WERI-Rb-1 (cell line): Measurements from ENCODE around the gene FABP3.

Experiments
- DNase-seq: peaks from one replicate; pipeline ENCODE4 v3.0.0-alpha.2; 2020
- H3K27ac ChIP-seq: fragments of 250-450 bp; sonication (Bioruptor Pico); 2 replicates; pipeline ENCODE4 v1.5.1; 2020; ENCODE audit warnings: mild to moderate bottlenecking, moderate library complexity
- H3K27me3 ChIP-seq: fragments of 250-450 bp; sonication (Bioruptor Pico); 2 replicates; pipeline ENCODE4 v1.5.1; 2021; ENCODE audit warnings: mild to moderate bottlenecking, low read depth, moderate library complexity; ENCODE audit not compliant: insufficient read depth, severe bottlenecking
- H3K36me3 ChIP-seq: fragments of 250-450 bp; sonication (Bioruptor Pico); 2 replicates; pipeline ENCODE4 v1.5.1; 2020; ENCODE audit warnings: mild to moderate bottlenecking, moderate library complexity
- H3K4me3 ChIP-seq: 2 replicates; pipeline ENCODE4 v1.5.1; 2011; ENCODE audit warnings: low read depth, mild to moderate bottlenecking, control low read depth, low read length
- H3K9me3 ChIP-seq: fragments of 250-450 bp; sonication (Bioruptor Pico); 2 replicates; pipeline ENCODE4 v1.5.1; 2021; ENCODE audit warnings: mild to moderate bottlenecking, moderate library complexity; ENCODE audit not compliant: severe bottlenecking
- CTCF ChIP-seq: IDR thresholded peaks from 2 replicates; pipeline ENCODE4 v1.5.1; 2011; ENCODE audit warnings: low read depth, mild to moderate bottlenecking, control low read depth, inconsistent platforms, low read length

Gene FABP3

GRCh38 chr1:31373897-31374486 lies 1.1 kb upstream of the FABP3 start:
- Histone ChIP-seq H3K36me3 (no peaks in the 10 kb centered on the region; the same call in 1 of the 2 replicates), H3K27me3 (no peaks in the 10 kb centered on the region), H3K27ac (peak overlapping the region; percentile 44; the same call in 1 of the 2 replicates), H3K4me3 (no peak overlapping the region), H3K9me3 (no peaks in the 10 kb centered on the region)
- no peak for TF ChIP-seq CTCF
- DNase-seq: no peak

GRCh38 chr1:31372751-31373055 lies 173 bp downstream of the FABP3 start:
- DNase-seq: no peak
- no peak overlapping the region for H3K4me3 ChIP-seq
- H3K27ac ChIP-seq: no peak overlapping the region
- no peak for TF ChIP-seq CTCF
- no peaks in the 10 kb centered on the region for H3K27me3 ChIP-seq
- no peaks in the 10 kb centered on the region; the same call in 1 of the 2 replicates for H3K36me3 ChIP-seq
- no peaks in the 10 kb centered on the region for H3K9me3 ChIP-seq

GRCh38 chr1:31372051-31372450 lies 825 bp downstream of the FABP3 start:
- Histone ChIP-seq H3K9me3 (no peaks in the 10 kb centered on the region), H3K27ac (no peak overlapping the region), H3K36me3 (no peaks in the 10 kb centered on the region; the same call in none of the 2 replicates), H3K27me3 (no peaks in the 10 kb centered on the region), H3K4me3 (no peak overlapping the region)
- TF ChIP-seq CTCF: no peak
- no peak for DNase-seq

- no peak for TF ChIP-seq CTCF
- no peak overlapping the region for H3K27ac ChIP-seq
- H3K4me3 ChIP-seq: no peak overlapping the region
- no peaks in the 10 kb centered on the region for H3K27me3 ChIP-seq
- H3K36me3 ChIP-seq: no peaks in the 10 kb centered on the region; the same call in none of the 2 replicates
- H3K9me3 ChIP-seq: no peaks in the 10 kb centered on the region
- no peak for DNase-seq
These were observed 1.5 kb downstream of the FABP3 start for GRCh38 chr1:31371121-31371959.

GRCh38 chr1:31370565-31370964 lies 2.3 kb downstream of the FABP3 start:
- no peak for TF ChIP-seq CTCF
- no peak for DNase-seq
- H3K27me3 ChIP-seq: no peaks in the 10 kb centered on the region
- H3K27ac ChIP-seq: no peak overlapping the region
- H3K36me3 ChIP-seq: no peaks in the 10 kb centered on the region; the same call in none of the 2 replicates
- no peak overlapping the region for H3K4me3 ChIP-seq
- H3K9me3 ChIP-seq: no peaks in the 10 kb centered on the region
